Suppressor macrophage treated with lipopolysaccharide for 4 hours (primary cell): ENCODE data around the gene TTLL6.
"Not testable (repeated sequence)": the region's sequence is repeated elsewhere in the genome, so short reads cannot be mapped to it uniquely, and the experiment has no call there.

ENCODE experiments used
- DNase-seq: peaks from one replicate; pipeline ENCODE4 v3.0.0-alpha.2; 2020

TTLL6 gene

GRCh38 chr17:48816774-48817590 is at the start of gene TTLL6:
Gene TTLL6, minus strand, starts transcription at chr17:48817229. Its CDS starts 157 bp downstream, at chr17:48817072.
- peak; percentile 23 for DNase-seq

GRCh38 chr17:48860456-48860855 is 43.4 kb upstream of the TTLL6 start:
- no peak for DNase-seq

- no peak for DNase-seq
Measured at GRCh38 chr17:48860034-48860433, 43.0 kb upstream of the TTLL6 start.

GRCh38 chr17:48856122-48856821 is 39.2 kb upstream of the TTLL6 start:
- DNase-seq, result no peak

- no peak for DNase-seq
Measured at GRCh38 chr17:48854774-48855476, 37.9 kb upstream of the TTLL6 start.

- DNase-seq, result peak; percentile 22
Measured at GRCh38 chr17:48850792-48851323, 33.8 kb upstream of the TTLL6 start.

GRCh38 chr17:48843187-48843900 is 26.3 kb upstream of the TTLL6 start:
- DNase-seq, result no peak

GRCh38 chr17:48842746-48843145 is 25.7 kb upstream of the TTLL6 start:
- DNase-seq, result peak; percentile 27

GRCh38 chr17:48841395-48841831 is 24.4 kb upstream of the TTLL6 start:
- peak; percentile 93 for DNase-seq

GRCh38 chr17:48840441-48840840 is 23.4 kb upstream of the TTLL6 start:
- no peak for DNase-seq

GRCh38 chr17:48837458-48837857 is 20.4 kb upstream of the TTLL6 start:
- DNase-seq, result peak; percentile 53

GRCh38 chr17:48835971-48836370 is 18.9 kb upstream of the TTLL6 start:
- DNase-seq, result no peak

- DNase-seq, result no peak
Measured at GRCh38 chr17:48834973-48835372, 17.9 kb upstream of the TTLL6 start.

GRCh38 chr17:48831549-48831883 is 14.5 kb upstream of the TTLL6 start:
- no peak for DNase-seq

- DNase-seq, result peak; percentile 99
Measured at GRCh38 chr17:48830840-48831548, 14.0 kb upstream of the TTLL6 start, which contains the start of gene CALCOCO2. Gene CALCOCO2, plus strand, starts transcription at chr17:48831035. Its CDS starts 10,673 bp downstream, at chr17:48841708.

GRCh38 chr17:48825446-48826381 is 8.7 kb upstream of the TTLL6 start:
- no peak for DNase-seq

- not testable (repeated sequence) for DNase-seq
Measured at GRCh38 chr17:48820936-48821335, 3.9 kb upstream of the TTLL6 start.

GRCh38 chr17:48819466-48819865 is 2.4 kb upstream of the TTLL6 start:
- no peak for DNase-seq

- DNase-seq, result no peak
Measured at GRCh38 chr17:48818361-48818841, 1.4 kb upstream of the TTLL6 start.

GRCh38 chr17:48816438-48816773 is 623 bp downstream of the TTLL6 start:
- no peak for DNase-seq

- no peak for DNase-seq
Measured at GRCh38 chr17:48815311-48815710, 1.7 kb downstream of the TTLL6 start.
